Mucosa of rectum (tissue), 2 donors: Measurements from ENCODE around the gene DNALI1.
A peak's percentile ranks its signal among the peaks of the same experiment; 100 is the strongest.
"Not testable (repeated sequence)": the region's sequence is repeated elsewhere in the genome, so short reads cannot be mapped to it uniquely, and the experiment has no call there.

Experiments
- H3K27ac ChIP-seq, 2 donors: one replicate each; pipeline ENCODE4 v1.7.0; 2013; ENCODE audit warnings: inconsistent platforms in 2 of 2, low read depth in 2 of 2, low read length in 2 of 2
- H3K27me3 ChIP-seq, 2 donors: one replicate each; pipeline ENCODE4 v1.7.0; 2013; ENCODE audit warnings: low read length in 2 of 2; ENCODE audit not compliant: control insufficient read depth in 2 of 2, insufficient read depth in 2 of 2
- H3K36me3 ChIP-seq, 2 donors: one replicate each; pipeline ENCODE4 v1.7.0; 2013; ENCODE audit warnings: low read length in 2 of 2; ENCODE audit not compliant: control insufficient read depth in 2 of 2, insufficient read depth in 2 of 2
- H3K4me1 ChIP-seq, 2 donors: one replicate each; pipeline ENCODE4 v1.7.0; 2013; ENCODE audit warnings: low read length in 2 of 2, mild to moderate bottlenecking in 1 of 2; ENCODE audit not compliant: control insufficient read depth in 2 of 2, insufficient read depth in 2 of 2
- H3K4me3 ChIP-seq, 2 donors: one replicate each; pipeline ENCODE4 v1.7.0; 2013; ENCODE audit warnings: low read length in 2 of 2
- H3K9ac ChIP-seq, 2 donors: one replicate each; pipeline ENCODE4 v1.7.0; 2013; ENCODE audit warnings: low read length in 2 of 2, low read depth in 1 of 2, mild to moderate bottlenecking in 1 of 2
- H3K9me3 ChIP-seq, 2 donors: one replicate each; pipeline ENCODE4 v1.7.0; 2013; ENCODE audit warnings: low read length in 2 of 2; ENCODE audit not compliant: control insufficient read depth in 2 of 2
- donor health status: healthy.
- donor health status: Normal muscosa, but diverticular disease.

The DNALI1 gene

GRCh38 chr1:37567023-37567422 lies 10.3 kb downstream of the DNALI1 start:
- Histone ChIP-seq H3K27me3 (no peaks in the 10 kb centered on the region), H3K36me3 (peaks cover 65 to 72% of the 10 kb centered on the region in 2 donors), H3K9ac (no peak overlapping the region), H3K9me3 (no peaks in the 10 kb centered on the region), H3K27ac (no peak overlapping the region), H3K4me1 (peaks cover 0 to 5% of the 10 kb centered on the region in 2 donors), H3K4me3 (no peak overlapping the region)

GRCh38 chr1:37570528-37571334 lies 14.0 kb downstream of the DNALI1 start:
- H3K4me1 ChIP-seq, result no peaks in the 10 kb centered on the region

GRCh38 chr1:37574834-37575480 lies 18.2 kb downstream of the DNALI1 start:
- Histone ChIP-seq H3K9ac (no peak overlapping the region), H3K4me3 (no peak overlapping the region), H3K9me3 (no peaks in the 10 kb centered on the region), H3K4me1 (no peaks in the 10 kb centered on the region), H3K27ac (no peak overlapping the region), H3K36me3 (peaks cover 72 to 77% of the 10 kb centered on the region in 2 donors), H3K27me3 (no peaks in the 10 kb centered on the region)

More at GRCh38 chr1:37570528-37571334, 14.0 kb downstream of the DNALI1 start:
- H3K27ac ChIP-seq, result no peak overlapping the region
- no peaks in the 10 kb centered on the region for H3K27me3 ChIP-seq
- peaks cover 88 to 94% of the 10 kb centered on the region in 2 donors for H3K36me3 ChIP-seq
- H3K4me3 ChIP-seq, result no peak overlapping the region
- H3K9me3 ChIP-seq, result no peaks in the 10 kb centered on the region
- no peak overlapping the region for H3K9ac ChIP-seq

- Histone ChIP-seq H3K4me3 (no peak overlapping the region), H3K4me1 (no peaks in the 10 kb centered on the region), H3K9me3 (no peaks in the 10 kb centered on the region), H3K27ac (no peak overlapping the region), H3K36me3 (peaks cover 72 to 79% of the 10 kb centered on the region in 2 donors), H3K9ac (no peak overlapping the region), H3K27me3 (no peaks in the 10 kb centered on the region)
Observed at GRCh38 chr1:37575692-37576091, 19.0 kb downstream of the DNALI1 start.

- peaks cover 59 to 62% of the 10 kb centered on the region in 2 donors for H3K36me3 ChIP-seq
Observed at GRCh38 chr1:37584544-37584943, 27.8 kb downstream of the DNALI1 start.

GRCh38 chr1:37588939-37589338 lies 32.2 kb downstream of the DNALI1 start:
- no peaks in the 10 kb centered on the region for H3K27me3 ChIP-seq
- no peaks in the 10 kb centered on the region for H3K9me3 ChIP-seq
- H3K36me3 ChIP-seq, result peaks cover 54 to 59% of the 10 kb centered on the region in 2 donors
- no peak overlapping the region for H3K9ac ChIP-seq
- no peak overlapping the region for H3K4me3 ChIP-seq
- H3K27ac ChIP-seq, result no peak overlapping the region
- peaks cover 0 to under 1% of the 10 kb centered on the region in 2 donors for H3K4me1 ChIP-seq

More at GRCh38 chr1:37584544-37584943, 27.8 kb downstream of the DNALI1 start:
- H3K27me3 ChIP-seq, H3K4me1 ChIP-seq, H3K9ac ChIP-seq, H3K27ac ChIP-seq, H3K4me3 ChIP-seq, H3K9me3 ChIP-seq: not testable (repeated sequence)

- Histone ChIP-seq H3K4me3 (no peak overlapping the region), H3K36me3 (peaks cover 29 to 38% of the 10 kb centered on the region in 2 donors), H3K9me3 (no peaks in the 10 kb centered on the region), H3K27me3 (no peaks in the 10 kb centered on the region), H3K9ac (no peak overlapping the region), H3K4me1 (peaks cover 14 to 19% of the 10 kb centered on the region in 2 donors), H3K27ac (no peak overlapping the region)
Observed at GRCh38 chr1:37593726-37594125, 37.0 kb downstream of the DNALI1 start.

- Histone ChIP-seq H3K36me3 (peaks cover 21% of the 10 kb centered on the region in 2 donors), H3K27me3 (no peaks in the 10 kb centered on the region), H3K9ac (peak within 1 kb of the TSS; percentile 56 to 88), H3K4me1 (peaks cover 14 to 19% of the 10 kb centered on the region in 2 donors), H3K4me3 (peak within 1 kb of the TSS; percentile 96 to 97), H3K27ac (peak within 1 kb of the TSS; percentile 83 to 92), H3K9me3 (no peaks in the 10 kb centered on the region)
Observed at GRCh38 chr1:37595440-37596181, 38.9 kb downstream of the DNALI1 start, which contains the start of gene GNL2. Gene GNL2, minus strand, starts transcription at chr1:37595937. Its CDS starts 115 bp downstream, at chr1:37595822.

GRCh38 chr1:37596182-37596667 lies 39.5 kb downstream of the DNALI1 start:
- Histone ChIP-seq H3K27me3 (no peaks in the 10 kb centered on the region), H3K9ac (peak overlapping the region; percentile 41 to 52), H3K4me1 (peaks cover 14 to 19% of the 10 kb centered on the region in 2 donors), H3K4me3 (peak overlapping the region; percentile 96 to 97), H3K9me3 (no peaks in the 10 kb centered on the region), H3K36me3 (peaks cover 15% of the 10 kb centered on the region in 2 donors), H3K27ac (peak overlapping the region in 1 of 2 donors; percentile 83)
